ENCODE data around the gene GNAO1.
A peak's percentile ranks its signal among the peaks of the same experiment; 100 is the strongest.

Gene GNAO1

DNA sequence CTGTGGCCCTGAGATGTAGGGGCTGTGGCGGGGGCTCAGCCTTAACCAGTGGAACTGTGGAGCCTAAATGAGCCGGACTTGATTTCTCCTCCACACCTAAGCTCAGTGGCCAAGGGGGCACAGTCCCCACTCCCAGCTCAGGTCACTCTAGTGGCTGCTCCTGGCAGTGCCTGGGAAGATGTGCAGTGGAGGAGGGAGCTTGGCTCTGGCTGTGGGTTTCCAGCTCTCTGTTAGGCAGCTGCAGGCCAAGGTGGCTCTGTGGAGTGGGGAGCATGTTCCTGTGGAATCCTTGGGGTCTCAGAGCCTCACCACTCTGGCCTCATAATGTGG lies 157.8 kb downstream of the GNAO1 start:
- in situ Hi-C loops (cut with HindIII; ENCODE audit: low pct_ligation_motif_present, low pct_unique_long_range_greater_than_20kb, low sequenced_read_pairs) = no loop called here
- DNase-seq = no peak

DNA sequence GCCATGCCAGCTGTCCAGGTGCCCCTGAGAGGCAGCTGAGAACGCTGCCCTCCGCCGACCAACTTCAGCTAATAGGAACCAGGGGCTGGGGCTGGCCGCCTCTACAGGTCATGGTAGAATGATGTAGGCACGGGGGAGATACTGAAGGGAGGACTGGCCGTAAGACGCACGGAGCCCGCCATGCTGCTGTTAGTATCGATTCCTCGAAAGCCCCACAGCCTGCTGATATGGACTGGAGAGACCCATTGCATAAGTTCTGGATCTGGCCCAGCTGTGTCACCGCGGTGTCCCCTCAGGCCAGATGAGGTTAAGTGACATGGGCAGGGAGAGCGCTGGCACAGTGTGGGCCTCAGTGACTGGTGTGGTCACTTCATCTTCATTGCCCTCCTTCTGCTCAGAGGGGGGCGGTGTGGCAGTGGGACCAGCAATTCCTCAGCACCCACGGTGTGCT lies 158.4 kb downstream of the GNAO1 start:
- in situ Hi-C loops (cut with HindIII; ENCODE audit: low pct_ligation_motif_present, low pct_unique_long_range_greater_than_20kb, low sequenced_read_pairs) = no loop called here
- DNase-seq = no peak

- in situ Hi-C loops (cut with HindIII; ENCODE audit: low pct_ligation_motif_present, low pct_unique_long_range_greater_than_20kb, low sequenced_read_pairs) = no loop called here
- peak; percentile 12 for DNase-seq
Measured at GRCh38 chr16:56350491-56351405, 159.5 kb downstream of the GNAO1 start.

DNA sequence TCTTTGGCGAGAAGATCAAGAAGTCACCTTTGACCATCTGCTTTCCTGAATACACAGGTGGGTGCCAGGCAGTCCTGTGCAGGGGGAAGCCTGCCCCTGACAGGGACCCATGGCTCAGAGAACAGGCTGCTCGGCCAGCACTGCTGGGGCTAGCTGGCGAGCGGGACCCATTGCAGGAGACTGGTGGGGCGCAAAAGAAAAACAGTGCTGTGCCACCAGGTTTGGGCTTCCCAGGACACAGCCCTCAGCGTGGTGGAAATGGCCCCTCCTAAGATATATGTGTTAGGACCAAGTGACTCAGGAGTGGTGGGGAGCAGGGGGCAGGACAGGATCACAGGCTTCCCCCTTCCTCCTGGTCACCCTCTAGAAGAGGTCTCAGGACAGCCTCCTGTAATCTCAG lies 160.2 kb downstream of the GNAO1 start:
- in situ Hi-C loops (cut with HindIII; ENCODE audit: low pct_ligation_motif_present, low pct_unique_long_range_greater_than_20kb, low sequenced_read_pairs) = no loop called here

DNA sequence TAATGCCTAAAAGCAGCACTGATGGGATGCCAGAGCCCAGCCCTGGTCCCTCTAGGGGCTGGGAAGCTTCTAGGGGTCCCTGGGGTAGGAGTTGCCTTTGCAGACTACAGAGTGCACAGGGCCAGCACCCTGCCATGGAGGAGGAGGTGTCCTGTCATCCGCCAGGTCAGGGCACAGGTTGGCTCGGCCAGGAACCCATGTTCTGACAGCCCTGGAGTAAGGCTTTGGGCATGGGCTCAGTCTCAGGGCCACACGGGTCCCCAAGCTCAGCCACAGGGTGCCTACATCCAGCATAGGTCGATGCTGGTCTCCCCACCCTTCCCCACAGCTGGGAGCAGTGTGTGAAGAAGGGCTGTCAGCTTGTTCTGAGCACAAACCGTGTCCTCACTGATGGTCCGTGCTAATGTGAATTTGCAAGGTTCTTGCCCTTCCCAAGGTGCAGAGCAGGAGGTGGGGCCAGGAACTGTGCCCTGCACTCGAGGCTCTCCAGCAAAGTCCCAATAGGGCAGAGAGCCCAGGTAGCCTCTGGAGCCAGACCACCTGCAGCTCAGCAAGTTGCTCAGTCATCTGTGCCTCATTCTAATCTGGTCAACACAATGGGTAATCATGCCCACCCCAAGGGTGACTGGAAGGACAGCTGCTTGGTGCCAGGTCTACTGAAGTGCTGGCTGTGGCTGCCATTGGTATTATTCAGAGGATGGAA lies 161.2 kb downstream of the GNAO1 start:
- in situ Hi-C loops (cut with HindIII; ENCODE audit: low pct_ligation_motif_present, low pct_unique_long_range_greater_than_20kb, low sequenced_read_pairs) = no loop called here
- DNase-seq = no peak

More for the DNA sequence above, 160.2 kb downstream of the GNAO1 start:
- DNase-seq = no peak

GRCh38 chr16:56353054-56353921 lies 162.0 kb downstream of the GNAO1 start:
- no peak for DNase-seq
- in situ Hi-C loops (cut with HindIII; ENCODE audit: low pct_ligation_motif_present, low pct_unique_long_range_greater_than_20kb, low sequenced_read_pairs) = no loop called here

- in situ Hi-C loops (cut with HindIII; ENCODE audit: low pct_ligation_motif_present, low pct_unique_long_range_greater_than_20kb, low sequenced_read_pairs) = no loop called here
Measured at GRCh38 chr16:56354016-56354415, 162.7 kb downstream of the GNAO1 start.

GRCh38 chr16:56354746-56355145 lies 163.5 kb downstream of the GNAO1 start:
- in situ Hi-C loops (cut with HindIII; ENCODE audit: low pct_ligation_motif_present, low pct_unique_long_range_greater_than_20kb, low sequenced_read_pairs) = no loop called here
- DNase-seq = no peak

More at GRCh38 chr16:56354016-56354415, 162.7 kb downstream of the GNAO1 start:
- no peak for DNase-seq

DNA sequence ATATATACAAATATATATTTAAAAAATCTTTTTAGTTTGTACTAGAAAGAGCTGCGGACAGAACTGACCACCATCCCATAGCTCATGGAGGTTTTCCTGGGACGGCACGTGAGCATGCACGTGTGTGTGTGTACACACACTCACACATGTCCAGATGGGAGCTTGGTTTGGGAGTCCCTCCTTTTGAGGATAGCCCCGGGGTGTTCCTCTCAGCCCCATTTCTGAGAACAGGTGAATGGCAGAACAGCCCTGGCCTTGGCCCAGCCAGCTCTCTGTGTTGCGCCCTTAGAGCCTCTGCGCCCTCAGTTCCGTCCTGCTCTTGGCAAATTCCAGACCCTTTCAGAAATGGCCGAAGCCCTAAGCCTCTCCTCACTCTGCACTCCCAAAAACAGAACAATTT lies 163.9 kb downstream of the GNAO1 start:
- DNase-seq = no peak
- in situ Hi-C loops (cut with HindIII; ENCODE audit: low pct_ligation_motif_present, low pct_unique_long_range_greater_than_20kb, low sequenced_read_pairs) = no loop called here

GRCh38 chr16:56355786-56356275 lies 164.5 kb downstream of the GNAO1 start:
- DNase-seq = no peak
- in situ Hi-C loops (cut with HindIII; ENCODE audit: low pct_ligation_motif_present, low pct_unique_long_range_greater_than_20kb, low sequenced_read_pairs) = no loop called here

GRCh38 chr16:56356276-56357240 lies 165.3 kb downstream of the GNAO1 start:
- peak; percentile 93 for DNase-seq
- in situ Hi-C loops (cut with HindIII; ENCODE audit: low pct_ligation_motif_present, low pct_unique_long_range_greater_than_20kb, low sequenced_read_pairs) = no loop called here

- peak; percentile 15 for DNase-seq
- in situ Hi-C loops (cut with HindIII; ENCODE audit: low pct_ligation_motif_present, low pct_unique_long_range_greater_than_20kb, low sequenced_read_pairs) = no loop called here
Measured at GRCh38 chr16:56357241-56357764, 166.0 kb downstream of the GNAO1 start.

- in situ Hi-C loops (cut with HindIII; ENCODE audit: low pct_ligation_motif_present, low pct_unique_long_range_greater_than_20kb, low sequenced_read_pairs) = no loop called here
- no peak for DNase-seq
Measured at GRCh38 chr16:56357765-56358322, 166.6 kb downstream of the GNAO1 start.

DNA sequence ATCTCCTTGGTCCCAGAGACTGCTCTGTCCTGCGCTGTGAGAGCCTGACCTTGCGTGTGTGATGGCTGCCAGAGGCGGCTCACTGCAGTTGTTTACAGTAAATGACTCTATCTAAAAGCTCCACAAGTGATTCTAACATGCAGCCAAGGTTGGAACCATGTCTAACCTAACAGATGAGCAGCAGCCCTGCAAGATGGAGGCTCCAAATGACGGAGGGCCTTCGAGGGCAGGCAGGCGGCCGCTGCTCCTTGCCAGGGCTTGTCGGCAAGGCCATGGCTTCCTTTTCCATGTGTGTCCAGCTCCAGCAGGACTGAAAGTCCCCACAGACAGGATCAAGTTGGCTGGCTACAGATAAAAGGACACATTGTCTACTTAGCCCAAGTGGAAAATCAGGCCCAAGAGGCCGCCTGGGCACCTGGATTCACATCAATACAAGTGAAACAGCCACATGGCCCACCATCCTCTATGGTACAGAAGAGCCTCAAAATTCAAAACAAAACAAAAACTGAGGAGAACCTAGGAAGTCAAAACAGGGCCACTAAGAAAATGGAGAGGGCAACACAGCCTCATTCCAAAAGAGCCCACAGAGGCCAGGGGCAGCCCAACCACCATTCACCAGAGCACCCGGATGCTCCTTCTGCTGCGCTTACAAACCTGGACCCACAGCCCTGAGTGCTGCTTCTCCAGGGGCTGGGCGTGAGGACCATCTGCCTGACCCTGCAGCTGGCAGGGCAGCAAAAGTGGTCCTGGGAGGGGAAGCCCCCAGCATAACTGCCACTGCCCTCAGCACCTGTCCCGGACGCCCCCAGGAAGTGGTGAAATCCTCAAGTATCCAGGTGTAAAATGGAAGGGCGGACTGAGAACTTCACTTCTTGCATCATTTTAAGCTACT lies 169.1 kb downstream of the GNAO1 start:
- in situ Hi-C loops (cut with HindIII; ENCODE audit: low pct_ligation_motif_present, low pct_unique_long_range_greater_than_20kb, low sequenced_read_pairs) = no loop called here
- DNase-seq = no peak

DNA sequence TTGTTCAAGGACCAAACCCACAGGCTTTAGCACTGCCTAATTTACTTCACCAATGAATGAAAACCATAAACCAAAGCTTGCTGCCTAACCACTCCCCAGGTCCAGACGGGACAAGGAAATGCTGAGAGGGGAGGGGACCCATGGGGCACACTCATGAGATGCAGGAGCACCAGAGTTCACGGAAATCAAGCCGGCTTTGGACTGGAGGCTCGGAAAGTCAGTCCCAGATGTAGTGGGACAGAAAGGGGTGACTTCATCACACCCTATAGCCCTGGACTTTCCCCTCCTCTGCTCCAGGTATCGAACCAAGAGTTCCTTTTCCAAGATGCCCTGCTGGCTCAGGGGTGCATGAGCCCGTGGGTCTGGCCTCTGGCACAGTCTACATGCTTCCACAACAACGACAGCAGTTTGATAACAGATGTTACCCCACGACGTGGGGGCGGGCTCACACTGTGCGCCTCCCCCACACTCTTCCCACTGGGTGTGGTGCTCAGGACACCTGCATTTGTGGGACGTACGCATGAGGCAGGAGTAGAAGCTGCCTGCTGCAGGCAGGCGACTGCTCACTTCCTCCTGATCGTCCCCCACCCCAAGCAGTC lies 170.9 kb downstream of the GNAO1 start:
- DNase-seq = no peak
- in situ Hi-C loops (cut with HindIII; ENCODE audit: low pct_ligation_motif_present, low pct_unique_long_range_greater_than_20kb, low sequenced_read_pairs) = no loop called here

GRCh38 chr16:56362706-56363105 lies 171.4 kb downstream of the GNAO1 start:
- in situ Hi-C loops (cut with HindIII; ENCODE audit: low pct_ligation_motif_present, low pct_unique_long_range_greater_than_20kb, low sequenced_read_pairs) = no loop called here
- no peak for DNase-seq

All from ACHN (cell line).